NK-92 (cell line): ENCODE data around the gene SPRR2F.
"Not testable (repeated sequence)": the region's sequence is repeated elsewhere in the genome, so short reads cannot be mapped to it uniquely, and the experiment has no call there.

Experiments used
- DNase-seq: peaks from one replicate; lab custom pipeline; 2025; ENCODE audit not compliant: unreplicated experiment; lab: John Stamatoyannopoulos, UW

The SPRR2F gene, protein sequence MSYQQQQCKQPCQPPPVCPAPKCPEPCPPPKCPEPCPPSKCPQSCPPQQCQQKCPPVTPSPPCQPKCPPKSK

DNA sequence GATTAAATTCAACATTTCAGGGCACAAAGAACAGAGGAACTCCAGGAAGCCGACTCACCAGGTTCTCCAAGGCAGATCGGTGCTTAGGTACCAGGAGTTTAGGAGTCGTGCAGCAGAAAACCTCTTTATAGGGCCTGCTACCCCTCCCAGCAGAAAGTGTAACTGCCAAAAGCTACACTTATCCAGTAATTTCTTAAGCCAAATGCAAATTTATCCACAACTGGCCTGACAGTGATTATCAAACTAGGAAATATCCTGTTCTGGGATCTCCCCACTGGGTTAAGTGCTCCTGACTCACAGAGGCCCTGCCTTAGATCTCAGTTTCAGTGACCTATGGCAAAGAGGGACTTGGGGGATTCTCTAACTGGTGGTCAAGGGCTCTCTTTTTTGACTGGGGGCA, at the start of gene SPRR2F:
Gene SPRR2F (minus strand): TSS at position 101 of the 400 bp plus-strand sequence. CDS start 783 bp downstream, outside the sequence.
- DNase-seq, result no peak

DNA sequence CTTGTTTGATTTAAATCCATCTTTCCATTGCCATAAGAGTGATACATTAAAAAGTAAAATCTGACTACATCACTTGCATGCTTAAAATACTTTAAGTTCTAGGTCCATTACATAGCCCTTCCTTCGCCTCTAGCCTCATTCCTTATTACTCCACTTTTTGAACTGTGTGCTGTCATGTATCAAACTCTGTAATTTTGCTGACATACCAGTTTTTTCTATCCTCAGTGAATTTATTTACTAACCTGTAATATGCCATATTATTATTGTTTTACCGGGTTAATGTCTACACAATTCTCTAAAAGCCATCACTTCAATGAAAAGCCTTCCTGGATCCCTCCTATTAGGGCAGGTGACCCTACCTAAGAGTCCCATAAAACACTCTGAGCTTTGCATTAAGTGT, 42.2 kb upstream of the SPRR2F start:
- no peak for DNase-seq

- no peak for DNase-seq
Observed at GRCh38 chr1:153152481-153152880, 39.2 kb upstream of the SPRR2F start.

DNA sequence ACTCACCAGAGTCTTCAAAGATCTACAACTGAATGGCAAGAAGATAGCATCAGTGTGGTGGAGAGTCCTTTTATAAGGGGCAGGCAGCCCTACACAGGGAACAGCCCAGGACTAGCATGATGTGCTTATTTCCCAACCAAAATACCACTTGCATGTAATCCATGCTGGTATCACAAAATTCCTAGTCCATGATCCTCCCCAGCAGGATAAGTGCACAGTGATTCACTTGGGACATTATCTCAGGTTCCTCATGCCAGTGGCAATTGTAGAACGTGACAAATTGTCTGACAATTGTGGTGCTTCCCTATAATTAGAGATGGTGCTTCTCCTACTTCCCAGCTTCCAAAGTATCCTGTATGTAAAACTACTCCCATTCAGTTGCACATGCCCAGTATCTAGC, 37.5 kb upstream of the SPRR2F start, which contains the start of gene SPRR2G:
Gene SPRR2G (minus strand): TSS at position 45 of the 400 bp plus-strand sequence. CDS start 780 bp downstream, outside the sequence.
- no peak for DNase-seq

DNA sequence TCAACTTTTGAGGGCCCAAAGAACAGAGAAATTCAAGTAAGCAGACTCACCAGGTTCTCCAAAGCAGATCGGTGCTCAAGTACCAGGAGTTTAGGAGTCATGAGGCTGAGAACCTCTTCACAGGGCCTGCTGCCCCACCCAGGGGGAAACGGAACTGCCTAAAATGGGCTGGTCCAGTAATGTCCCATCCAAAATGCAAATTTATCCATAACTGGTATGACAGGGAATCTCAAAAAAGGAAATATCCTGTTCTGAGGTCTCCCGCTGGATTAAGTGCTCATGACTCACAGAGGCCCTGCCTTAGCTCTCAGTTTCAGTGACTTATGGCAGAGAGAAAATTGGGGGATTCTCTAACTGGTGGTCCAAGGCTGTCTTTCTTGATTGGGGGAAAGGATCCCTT, 28.1 kb upstream of the SPRR2F start:
- no peak for DNase-seq

GRCh38 chr1:153140484-153140883, 27.2 kb upstream of the SPRR2F start:
- DNase-seq, result no peak

DNA sequence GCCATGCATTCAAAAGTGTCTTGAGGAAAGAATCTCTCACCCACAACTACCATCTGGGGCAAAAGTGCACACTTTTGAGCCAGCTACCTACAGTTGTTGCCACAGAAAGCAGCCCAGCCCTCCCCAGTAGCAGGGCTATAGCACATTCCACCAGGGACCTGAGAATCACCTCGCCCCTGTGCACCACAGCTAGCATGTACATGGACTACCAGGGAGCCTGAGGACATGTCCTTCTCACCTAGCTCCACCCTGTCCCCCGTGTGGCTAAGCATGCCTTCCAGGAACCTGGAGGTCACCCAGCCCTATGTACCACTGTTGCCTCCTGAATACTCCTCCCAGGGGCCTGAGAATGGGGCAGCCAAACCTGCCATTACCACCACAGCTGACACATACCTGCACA, 20.4 kb upstream of the SPRR2F start:
- DNase-seq, result no peak

DNA sequence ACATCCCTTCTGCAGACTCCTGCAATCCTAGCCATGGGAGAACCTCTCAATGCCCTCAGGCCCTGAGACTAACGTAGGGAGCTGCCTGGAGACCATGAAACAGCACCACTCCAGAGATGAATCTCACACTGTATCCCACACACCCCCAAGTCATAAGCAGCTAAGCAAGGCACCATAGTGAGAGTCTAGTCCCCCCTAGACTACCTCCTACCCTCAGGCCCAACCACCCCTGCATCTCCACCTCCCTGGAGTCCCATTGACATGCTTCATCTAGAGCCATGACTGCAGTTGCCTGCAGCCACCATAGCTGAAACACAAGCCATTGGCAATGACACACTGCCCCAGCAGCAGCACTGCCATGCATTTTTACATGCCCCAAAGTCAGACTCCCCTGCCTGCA, 20.0 kb upstream of the SPRR2F start:
- no peak for DNase-seq

GRCh38 chr1:153128688-153129087, 15.4 kb upstream of the SPRR2F start:
- DNase-seq, result not testable (repeated sequence)

DNA sequence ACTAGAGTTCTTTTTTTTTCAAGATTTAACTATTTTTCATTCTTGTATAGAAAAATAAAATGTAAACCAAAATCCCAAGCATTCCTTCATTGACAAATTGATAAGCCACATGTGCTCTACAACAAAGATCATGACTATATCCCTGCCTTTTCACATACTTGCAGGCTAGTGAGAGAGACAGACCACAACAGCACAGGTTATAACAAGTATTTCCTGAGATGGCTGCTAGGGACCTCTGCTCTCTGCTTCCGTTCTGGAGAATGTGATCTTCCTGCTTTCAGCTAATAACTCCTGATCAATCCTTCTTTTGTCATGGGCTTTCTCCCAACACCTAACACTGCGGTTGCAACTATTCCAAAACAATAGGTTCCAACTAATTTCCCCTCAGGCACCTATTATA, 14.0 kb upstream of the SPRR2F start:
- DNase-seq, result no peak

- no peak for DNase-seq
Observed at GRCh38 chr1:153125536-153125935, 12.2 kb upstream of the SPRR2F start.

- DNase-seq, result not testable (repeated sequence)
Observed at GRCh38 chr1:153123793-153124192, 10.5 kb upstream of the SPRR2F start.

DNA sequence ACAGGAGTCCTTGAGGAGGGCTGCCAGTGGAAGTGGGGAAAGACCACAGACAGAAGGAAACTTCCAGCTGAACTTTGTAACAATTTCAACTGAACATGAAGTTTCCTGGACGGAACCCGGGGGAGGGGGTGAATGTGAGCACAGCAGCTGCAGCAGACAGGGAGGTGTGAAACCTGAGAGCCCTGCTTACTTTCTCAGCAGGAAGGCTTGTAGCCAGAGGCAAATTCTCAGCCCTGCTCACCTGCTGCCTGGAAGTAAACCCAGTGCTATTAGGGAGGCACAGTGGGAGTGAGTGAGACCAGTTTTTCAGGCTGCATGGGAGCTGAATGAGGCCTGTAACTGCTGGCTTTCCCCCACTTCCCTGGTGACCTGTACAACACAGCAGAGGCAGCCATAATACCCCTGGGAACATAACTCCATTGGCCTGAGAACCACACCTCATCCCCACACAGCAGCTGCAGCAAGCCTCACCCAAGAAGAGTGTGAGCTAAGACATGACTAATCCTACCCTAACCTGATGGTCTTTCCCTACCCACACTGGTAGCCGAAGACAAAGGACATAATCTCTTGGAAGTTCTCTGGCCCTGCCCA, 9.6 kb upstream of the SPRR2F start:
- DNase-seq, result no peak

- DNase-seq, result no peak
Observed at GRCh38 chr1:153120945-153121344, 7.6 kb upstream of the SPRR2F start.

- DNase-seq, result no peak
Observed at GRCh38 chr1:153119491-153119971, 6.2 kb upstream of the SPRR2F start.

DNA sequence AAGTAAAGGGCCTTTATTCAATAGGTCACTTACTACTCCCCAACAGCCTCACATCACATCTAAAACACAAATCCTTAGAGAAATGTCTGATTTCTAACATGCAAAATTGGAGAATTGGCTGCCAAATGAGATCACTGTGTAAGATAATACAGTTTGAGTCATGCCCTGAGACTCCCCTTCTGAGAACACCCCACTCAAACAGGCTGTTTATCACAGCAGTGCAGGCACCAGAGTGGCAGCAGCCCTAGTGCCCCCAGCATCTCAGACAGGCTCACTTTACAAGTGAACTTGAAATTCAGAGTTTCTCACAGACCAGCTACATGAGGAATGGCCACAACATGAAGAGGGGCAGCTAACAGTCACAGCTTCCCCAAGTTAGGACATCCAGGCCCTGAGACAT, 1.9 kb upstream of the SPRR2F start:
- not testable (repeated sequence) for DNase-seq

DNA sequence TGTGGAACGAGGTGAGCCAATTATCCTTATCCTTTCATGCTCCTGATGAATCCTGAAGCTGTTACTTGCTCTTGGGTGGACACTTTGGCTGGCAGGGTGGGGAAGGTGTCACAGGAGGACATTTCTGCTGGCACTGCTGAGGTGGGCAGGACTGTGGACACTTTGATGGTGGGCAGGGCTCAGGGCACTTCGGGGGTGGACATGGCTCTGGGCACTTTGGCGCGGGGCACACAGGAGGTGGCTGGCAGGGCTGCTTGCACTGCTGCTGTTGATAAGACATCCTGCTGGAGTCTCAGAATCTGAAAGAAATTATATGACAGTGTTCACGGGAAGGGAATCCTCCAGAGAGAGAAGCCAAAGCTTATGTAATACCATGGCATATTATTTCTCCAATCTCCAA, 862 bp downstream of the SPRR2F start:
- DNase-seq, result not testable (repeated sequence)

GRCh38 chr1:153100245-153100644, 13.1 kb downstream of the SPRR2F start:
- no peak for DNase-seq

DNA sequence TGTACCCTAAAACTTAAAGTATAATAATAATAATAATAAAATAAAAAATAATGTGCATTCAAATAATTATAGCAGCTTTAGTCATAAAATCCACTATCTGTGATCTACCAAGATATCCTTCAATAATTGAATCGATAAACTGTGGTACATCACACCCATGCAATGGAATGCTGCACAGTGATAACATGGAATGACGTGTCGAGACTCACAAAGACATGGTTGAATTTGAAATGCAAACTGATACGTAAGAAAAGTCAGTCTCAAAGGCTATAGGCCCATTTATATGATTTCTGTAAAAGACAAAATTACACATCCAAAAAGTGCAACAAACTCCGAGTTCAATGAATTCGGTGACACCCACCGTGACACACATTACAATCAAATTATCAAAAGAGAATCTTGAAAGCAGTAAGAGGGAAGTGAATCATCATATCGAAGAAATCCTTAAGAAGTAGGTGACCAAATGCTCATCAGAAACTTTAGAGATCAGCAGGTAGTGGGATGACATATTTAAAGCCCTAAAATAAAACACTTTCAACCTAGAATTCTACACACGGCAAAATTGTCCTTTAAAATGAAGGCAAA, 13.8 kb downstream of the SPRR2F start:
- DNase-seq, result no peak

GRCh38 chr1:153095764-153096163, 17.6 kb downstream of the SPRR2F start:
- no peak for DNase-seq

- DNase-seq, result no peak
Observed at GRCh38 chr1:153094426-153094825, 18.9 kb downstream of the SPRR2F start, which contains the start of gene SPRR2E. SPRR2E (minus strand) TSS chr1:153094526; CDS start chr1:153093751, 775 bp downstream.

- no peak for DNase-seq
Observed at GRCh38 chr1:153087652-153088051, 25.7 kb downstream of the SPRR2F start.
